Neural cell (in vitro differentiated cells): ENCODE measurements around the gene DAP. TPM values are rescaled to one million over a fixed set of nuclear protein-coding genes. Genes with fewer than 3 reads are reported as not detected.

Experiments
- H2AFZ ChIP-seq: fragments of 200-600, 300-800 bp; sonication (generic), shearing (Covaris generic); 2 replicates; pipeline ENCODE4 v1.6.0; 2014; ENCODE audit warnings: low read depth, mild to moderate bottlenecking, antibody characterized with exemption, low read length, moderate library complexity
- H3F3A ChIP-seq: fragments of 200-600 bp; shearing (Covaris generic); 2 replicates; pipeline ENCODE4 v1.6.1; 2016; ENCODE audit warnings: mild to moderate bottlenecking, moderate library complexity, mixed read lengths, antibody characterized with exemption, low read length; ENCODE audit not compliant: insufficient read depth, poor library complexity, severe bottlenecking
- H3K27ac ChIP-seq: fragments of 200-600, 300-800 bp; sonication (generic), shearing (Covaris generic); 2 replicates; pipeline ENCODE4 v1.5.1; 2014; ENCODE audit warnings: mild to moderate bottlenecking, low read length, moderate library complexity
- H3K27me3 ChIP-seq: fragments of 300-800, 200-600 bp; sonication (generic), shearing (Covaris generic); 2 replicates; pipeline ENCODE4 v1.6.0; 2014; ENCODE audit warnings: mild to moderate bottlenecking, low read depth, low read length, moderate library complexity; ENCODE audit not compliant: insufficient read depth
- H3K36me3 ChIP-seq: fragments of 300-800, 200-600 bp; sonication (generic), shearing (Covaris generic); 2 replicates; pipeline ENCODE4 v1.5.1; 2014; ENCODE audit warnings: mild to moderate bottlenecking, antibody characterized with exemption, low read length, moderate library complexity; ENCODE audit not compliant: insufficient read depth
- H3K4me2 ChIP-seq: fragments of 300-800, 200-600 bp; sonication (generic), shearing (Covaris generic); 2 replicates; pipeline ENCODE4 v1.6.0; 2014; ENCODE audit warnings: mild to moderate bottlenecking, low read length
- H3K4me3 ChIP-seq: fragments of 300-800, 200-600 bp; sonication (generic), shearing (Covaris generic); 2 replicates; pipeline ENCODE4 v1.5.1; 2014; ENCODE audit warnings: mild to moderate bottlenecking, low read length, moderate library complexity
- H3K79me2 ChIP-seq: fragments of 200-600 bp; shearing (Covaris generic); replicated peaks from 2 replicates; pipeline ENCODE4 v1.6.0; 2014; ENCODE audit warnings: mild to moderate bottlenecking, low read length, moderate library complexity; ENCODE audit not compliant: insufficient read depth
- H3K9ac ChIP-seq: fragments of 300-800, 200-600 bp; sonication (generic), shearing (Covaris generic); 2 replicates; pipeline ENCODE4 v1.6.1; 2016; ENCODE audit warnings: mild to moderate bottlenecking, low read length, mixed read lengths
- H3K9me2 ChIP-seq: fragments of 200-600 bp; shearing (Covaris generic); 2 replicates; pipeline ENCODE4 v1.6.1; 2016; ENCODE audit warnings: mild to moderate bottlenecking, low read length, mixed read lengths; ENCODE audit not compliant: insufficient read depth
- H3K9me3 ChIP-seq: fragments of 200-600, 300-800 bp; sonication (generic), shearing (Covaris generic); 2 replicates; pipeline ENCODE4 v1.6.1; 2016; ENCODE audit warnings: mild to moderate bottlenecking, mixed run types, low read length, moderate library complexity, mixed read lengths
- H4K20me1 ChIP-seq: fragments of 200-600 bp; shearing (Covaris generic); 2 replicates; pipeline ENCODE4 v1.6.1; 2016; ENCODE audit warnings: mild to moderate bottlenecking, mixed run types; ENCODE audit not compliant: insufficient read depth
- CTCF ChIP-seq: fragments of 450-650 bp; IDR thresholded peaks from 2 replicates; pipeline ENCODE4 v1.5.1; 2014; ENCODE audit warnings: antibody characterized with exemption, mild to moderate bottlenecking, moderate library complexity; ENCODE audit not compliant: poor library complexity, severe bottlenecking
- EP300 ChIP-seq: fragments of 450-650 bp; conservative IDR thresholded peaks from 2 replicates; pipeline ENCODE4 v1.6.1; 2014; ENCODE audit warnings: antibody characterized with exemption, mild to moderate bottlenecking, moderate library complexity; ENCODE audit not compliant: poor library complexity, severe bottlenecking
- EZH2 ChIP-seq: fragments of 200-600, 300-800 bp; shearing (Covaris generic), sonication (generic); IDR thresholded peaks from 2 replicates; pipeline ENCODE4 v1.6.1; 2014; ENCODE audit warnings: antibody characterized with exemption, low read length, borderline replicate concordance, mild to moderate bottlenecking; ENCODE audit not compliant: insufficient read depth, poor library complexity, severe bottlenecking
- MXI1 ChIP-seq: fragments of 450-650 bp; conservative IDR thresholded peaks from 2 replicates; pipeline ENCODE4 v1.6.1; 2014; ENCODE audit warnings: antibody characterized with exemption, mild to moderate bottlenecking; ENCODE audit not compliant: poor library complexity, severe bottlenecking
- POLR2AphosphoS5 ChIP-seq: IDR thresholded peaks from 2 replicates; pipeline ENCODE4 v1.6.1; 2012
- RAD21 ChIP-seq: fragments of 450-650 bp; conservative IDR thresholded peaks from 2 replicates; pipeline ENCODE4 v1.6.1; 2014; ENCODE audit warnings: antibody characterized with exemption, mild to moderate bottlenecking, moderate library complexity
- REST ChIP-seq: IDR thresholded peaks from 2 replicates; pipeline ENCODE4 v1.6.1; 2012; ENCODE audit warnings: borderline replicate concordance
- SMC3 ChIP-seq: fragments of 450-650 bp; conservative IDR thresholded peaks from 2 replicates; pipeline ENCODE4 v1.6.1; 2014; ENCODE audit warnings: antibody characterized with exemption, mild to moderate bottlenecking, moderate library complexity; ENCODE audit not compliant: poor library complexity
- TAF1 ChIP-seq: IDR thresholded peaks from 2 replicates; pipeline ENCODE4 v1.6.1; 2012; ENCODE audit warnings: low read depth
- polyA plus RNA-seq: library from polyadenylated mRNA; depleted of rRNA; stranded (reverse); fragments of >200 nt; gene quantifications from 2 replicates; pipeline ENCODE4 v1.2.3, GENCODE V29; 2014

DAP gene
- polyA plus RNA-seq, 1 donor from 2014 or later, result 9.3 TPM

GRCh38 chr5:10745133-10745532, 15.9 kb downstream of the DAP start:
- no peak overlapping the region for H3K27ac ChIP-seq
- H3K36me3 ChIP-seq, result no peaks in the 10 kb centered on the region
- H3F3A ChIP-seq, result no peaks in the 10 kb centered on the region
- H3K79me2 ChIP-seq, result no peaks in the 10 kb centered on the region
- H3K4me2 ChIP-seq, result no peak overlapping the region
- no peaks in the 10 kb centered on the region for H4K20me1 ChIP-seq
- no peak overlapping the region for H3K4me3 ChIP-seq
- H3K9me2 ChIP-seq, result no peaks in the 10 kb centered on the region
- no peak overlapping the region for H2AFZ ChIP-seq
- TF ChIP-seq SMC3 (no peak), TAF1 (no peak), EZH2 (no peak), MXI1 (no peak), RAD21 (no peak), CTCF (no peak), POLR2AphosphoS5 (no peak), REST (no peak), EP300 (no peak)
- no peaks in the 10 kb centered on the region for H3K27me3 ChIP-seq
- H3K9ac ChIP-seq, result no peak overlapping the region
- H3K9me3 ChIP-seq, result no peaks in the 10 kb centered on the region

- Histone ChIP-seq H3K27me3 (no peaks in the 10 kb centered on the region), H3K9me2 (no peaks in the 10 kb centered on the region), H3K36me3 (no peaks in the 10 kb centered on the region), H2AFZ (no peak overlapping the region), H3K9me3 (no peaks in the 10 kb centered on the region), H4K20me1 (no peaks in the 10 kb centered on the region), H3K9ac (no peak overlapping the region), H3K4me3 (no peak overlapping the region), H3F3A (no peaks in the 10 kb centered on the region), H3K79me2 (no peaks in the 10 kb centered on the region), H3K4me2 (no peak overlapping the region), H3K27ac (no peak overlapping the region)
- TF ChIP-seq POLR2AphosphoS5, result no peak
- TF ChIP-seq EZH2, result no peak
- no peak for TF ChIP-seq TAF1
- TF ChIP-seq MXI1, result no peak
- TF ChIP-seq EP300, result no peak
- no peak for TF ChIP-seq CTCF
Measured at GRCh38 chr5:10744681-10745080, 16.4 kb downstream of the DAP start.
